Subcutaneous preadipocyte (primary cell): ENCODE data around the gene SMC4. TPM values are rescaled to one million over a fixed set of nuclear protein-coding genes. Genes with fewer than 3 reads are reported as not detected.

Source experiments
- small RNA-seq: library from RNA; depleted of rRNA; stranded (forward); fragments of <200 nt; gene quantifications from one replicate; pipeline ENCODE3, GENCODE V24; 2012
- total RNA-seq: library from RNA; depleted of rRNA; stranded (reverse); fragments of >200 nt; gene quantifications from 2 replicates; pipeline ENCODE4 v1.2.3, GENCODE V29; 2012

SMC4 gene
- 70.5 and 128 TPM in 2 replicates for total RNA-seq

GRCh38 chr3:160399125-160400029 lies at the start of gene SMC4, which contains the start of gene IFT80:
SMC4 (plus strand) TSS chr3:160399650; CDS start chr3:160400827, 1,177 bp downstream.
IFT80 (minus strand) TSS chr3:160399225; CDS start chr3:160384600, 14,625 bp downstream.

DNA sequence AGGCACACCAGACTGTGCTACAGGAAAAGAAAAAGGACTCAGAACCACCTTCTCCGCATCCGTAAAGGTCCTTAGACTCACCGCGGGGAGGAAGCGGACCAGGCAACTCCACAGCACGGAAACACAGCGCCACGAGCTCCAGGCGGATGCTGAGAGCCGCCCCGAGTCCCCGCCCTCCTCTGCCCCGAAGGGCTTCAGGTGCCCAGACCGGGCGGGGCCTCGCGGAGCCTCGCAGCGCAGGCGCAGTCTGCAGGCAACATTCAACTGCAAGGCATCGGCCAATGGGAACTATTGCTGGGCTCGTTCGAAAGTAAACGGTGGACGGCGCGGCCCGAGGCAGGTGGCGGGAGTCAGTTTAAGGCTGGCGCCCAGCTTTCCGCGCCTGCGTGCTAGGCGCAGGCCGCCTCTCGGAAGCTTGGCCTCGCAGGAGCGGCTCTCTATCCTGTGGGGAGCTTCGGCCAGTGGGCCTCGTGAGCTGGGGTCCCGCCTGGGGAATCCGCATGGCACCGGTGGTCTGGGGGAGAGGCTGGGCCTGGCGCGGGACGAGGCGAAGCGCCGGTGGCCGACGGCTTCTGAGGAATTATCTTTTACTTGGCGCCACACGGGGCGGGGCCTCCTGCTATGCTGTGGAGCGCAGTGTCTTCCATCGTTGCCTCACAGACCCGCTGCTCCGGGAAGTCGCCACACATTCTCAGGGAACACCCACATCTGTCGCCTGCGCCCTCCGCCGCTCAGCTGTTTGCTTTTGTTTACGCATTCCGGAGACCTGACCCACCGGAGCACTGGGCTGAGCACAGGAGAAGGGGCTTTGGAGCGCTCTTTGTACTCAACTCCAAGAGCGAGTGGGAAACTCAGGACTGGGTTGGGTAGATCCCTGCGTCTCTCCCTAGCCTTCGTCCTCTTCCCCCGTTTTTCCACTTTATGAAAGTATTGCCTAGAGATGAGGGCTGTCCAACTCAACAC lies 50.5 kb downstream of the SMC4 start, which contains the start of gene TRIM59:
TRIM59 (minus strand) TSS at position 151 of the 963 bp plus-strand sequence. CDS start 10,603 bp downstream, outside the sequence.

Small RNAs within 50 kb of the gene (small RNA-seq; reads per million reads assigned to genes)
- gene MIR15B (5,389 reads per million, percentile 100 among the genes with 10 or more reads in this experiment), gene MIR16-2 (51.0 reads per million, percentile 98 among the genes with 10 or more reads in this experiment), gene RNU7-136P (not detected)

Other genes with a start within 250 kb of the SMC4 start
- gene C3orf80, start 174.2 kb upstream of the SMC4 start, total RNA-seq: under 0.01 and 0.20 TPM in 2 replicates
- gene IFT80, start 425 bp upstream of the SMC4 start, total RNA-seq: 54.5 and 63.6 TPM in 2 replicates
- 11.0 and 27.2 TPM in 2 replicates for gene TRIM59, start 50.1 kb downstream of the SMC4 start, total RNA-seq
- gene KPNA4, start 165.9 kb downstream of the SMC4 start, total RNA-seq: 23.9 and 30.7 TPM in 2 replicates